H1 (cell line): ENCODE data around the gene SPIB. TPM values are rescaled to one million over a fixed set of nuclear protein-coding genes. Genes with fewer than 3 reads are reported as not detected.

ENCODE experiments used
- CTCF ChIA-PET: fragments of 300-600 bp; sonication (Branson Sonifier 250); formaldehyde crosslinking; loops from one replicate; lab custom pipeline; 2021; ENCODE audit not compliant: partially characterized antibody; lab: Charles Lee
- POLR2A ChIA-PET: fragments of 300-600 bp; sonication (Branson Sonifier 250); formaldehyde crosslinking; loops from one replicate; lab custom pipeline; 2021; ENCODE audit warnings: inconsistent platforms; ENCODE audit not compliant: partially characterized antibody; lab: Charles Lee
- DNase-seq, 2 experiments: peaks; one replicate each; pipeline versions ENCODE4 v3.0.0 to v3.0.0-alpha.2; 2010 to 2022; ENCODE audit warnings: low spot score in 2 of 2, low read depth in 1 of 2, mixed read lengths in 1 of 2
- FAIRE-seq: peaks from 2 replicates; lab custom pipeline; 2011; peaks lifted over from hg19 to GRCh38; lab: Jason Lieb, UNC
- H2AFZ ChIP-seq: 2 replicates; pipeline ENCODE4 v1.8.1; 2012; ENCODE audit warnings: low read length, inconsistent platforms
- H2AK5ac ChIP-seq: 2 replicates; pipeline ENCODE4 v1.6.1; 2013; ENCODE audit warnings: low read depth, low read length
- H2BK120ac ChIP-seq: replicated peaks from 2 replicates; pipeline ENCODE3; 2013; ENCODE audit warnings: low read depth, low read length, inconsistent platforms
- H2BK12ac ChIP-seq: 2 replicates; pipeline ENCODE4 v1.6.1; 2013; ENCODE audit warnings: low read depth, low read length
- H2BK15ac ChIP-seq: 2 replicates; pipeline ENCODE4 v1.6.1; 2013; ENCODE audit warnings: low read length
- H2BK20ac ChIP-seq: 2 replicates; pipeline ENCODE4 v1.6.1; 2013; ENCODE audit warnings: low read length
- H2BK5ac ChIP-seq: 2 replicates; pipeline ENCODE4 v1.6.1; 2013; ENCODE audit warnings: low read depth, low read length
- H3K14ac ChIP-seq: 2 replicates; pipeline ENCODE4 v1.6.1; 2013; ENCODE audit warnings: inconsistent platforms; ENCODE audit not compliant: insufficient read length
- H3K18ac ChIP-seq: 2 replicates; pipeline ENCODE4 v1.6.1; 2013; ENCODE audit warnings: low read length; ENCODE audit errors: extremely low read depth
- H3K23ac ChIP-seq: 2 replicates; pipeline ENCODE4 v1.6.1; 2013; ENCODE audit warnings: inconsistent platforms; ENCODE audit not compliant: insufficient read length
- H3K23me2 ChIP-seq: 2 replicates; pipeline ENCODE4 v1.6.1; 2013; ENCODE audit warnings: low read depth, low read length
- H3K27ac ChIP-seq: 2 replicates; pipeline ENCODE4 v1.6.1; 2011; ENCODE audit warnings: low read depth, low read length, inconsistent platforms
- H3K27me3 ChIP-seq, 4 experiments: replicated peaks in 1 of 4; 1 replicate in 1 of 4; 2 replicates in 3 of 4; pipeline versions ENCODE4 v1.6.1 to v1.8.1; 2011 to 2013; ENCODE audit warnings: low read length in 3 of 4, mild to moderate bottlenecking in 3 of 4, inconsistent platforms in 2 of 4, mixed read lengths in 2 of 4, moderate library complexity in 1 of 4; ENCODE audit not compliant: control insufficient read depth in 3 of 4, insufficient read depth in 3 of 4; ENCODE audit errors: extremely low read depth in 1 of 4
- H3K36me3 ChIP-seq, 4 experiments: 2 replicates each; pipeline versions ENCODE4 v1.6.1 to v1.8.1; 2011 to 2013; ENCODE audit warnings: mild to moderate bottlenecking in 4 of 4, low read length in 3 of 4, moderate library complexity in 2 of 4, control low read depth in 1 of 4, inconsistent platforms in 1 of 4; ENCODE audit not compliant: insufficient read depth in 4 of 4, control insufficient read depth in 2 of 4
- H3K4ac ChIP-seq: replicated peaks from 2 replicates; pipeline ENCODE3; 2013; ENCODE audit warnings: low read length, low read depth, mixed read lengths, inconsistent platforms; ENCODE audit not compliant: insufficient read length
- H3K4me1 ChIP-seq, 4 experiments: replicated peaks in 1 of 4; 1 replicate in 1 of 4; 2 replicates in 3 of 4; pipeline versions ENCODE4 v1.6.1 to v1.8.1; 2011 to 2013; ENCODE audit warnings: low read length in 3 of 4, inconsistent platforms in 2 of 4, mixed read lengths in 1 of 4; ENCODE audit not compliant: insufficient read depth in 4 of 4, control insufficient read depth in 3 of 4
- H3K4me2 ChIP-seq, 2 experiments: 2 replicates each; pipeline versions ENCODE4 v1.6.1 to v1.8.1; 2011 to 2013; ENCODE audit warnings: low read depth in 2 of 2, low read length in 2 of 2, control low read depth in 1 of 2, inconsistent platforms in 1 of 2, mild to moderate bottlenecking in 1 of 2; ENCODE audit not compliant: insufficient read depth in 1 of 2
- H3K4me3 ChIP-seq, 4 experiments: fragments of 200-600, 300-600 bp in 1 of 4; sonication (generic), shearing (Covaris generic), sonication (Bioruptor Twin) in 1 of 4; 2 replicates each; pipeline versions ENCODE4 v1.5.1 to v1.8.1; 2011 to 2016; ENCODE audit warnings: low read length in 4 of 4, low read depth in 3 of 4, control low read depth in 2 of 4, inconsistent platforms in 2 of 4, mild to moderate bottlenecking in 2 of 4, mixed read lengths in 1 of 4, moderate library complexity in 1 of 4; ENCODE audit not compliant: insufficient read depth in 2 of 4; ENCODE audit errors: extremely low read depth in 1 of 4
- H3K56ac ChIP-seq: replicated peaks from 2 replicates; pipeline ENCODE3; 2013; ENCODE audit warnings: low read depth, mild to moderate bottlenecking, mixed read lengths, low read length, inconsistent platforms; ENCODE audit not compliant: insufficient read length
- H3K79me1 ChIP-seq: 2 replicates; pipeline ENCODE4 v1.6.1; 2013; ENCODE audit warnings: low read depth, low read length, control low read depth
- H3K79me2 ChIP-seq, 2 experiments: 2 replicates each; pipeline versions ENCODE4 v1.6.1 to v1.8.1; 2012 to 2013; ENCODE audit warnings: low read length in 2 of 2, mild to moderate bottlenecking in 2 of 2, inconsistent platforms in 1 of 2; ENCODE audit not compliant: insufficient read depth in 2 of 2, control insufficient read depth in 1 of 2
- H3K9ac ChIP-seq, 4 experiments: replicated peaks in 1 of 4; 1 replicate in 1 of 4; 2 replicates in 3 of 4; pipeline versions ENCODE4 v1.6.1 to v1.8.1; 2011 to 2013; ENCODE audit warnings: low read depth in 3 of 4, low read length in 3 of 4, control low read depth in 2 of 4, mild to moderate bottlenecking in 2 of 4, moderate library complexity in 2 of 4, inconsistent platforms in 1 of 4; ENCODE audit errors: extremely low read depth in 1 of 4
- H3K9me3 ChIP-seq, 2 experiments: 2 replicates each; pipeline versions ENCODE4 v1.6.1 to v1.8.1; 2012 to 2013; ENCODE audit warnings: mild to moderate bottlenecking in 2 of 2, moderate library complexity in 2 of 2, control low read depth in 1 of 2, inconsistent platforms in 1 of 2, low read depth in 1 of 2, low read length in 1 of 2, mixed read lengths in 1 of 2; ENCODE audit not compliant: insufficient read depth in 2 of 2
- H4K20me1 ChIP-seq, 2 experiments: replicated peaks in 1 of 2; 2 replicates each; pipeline versions ENCODE3 to v1.8.1; 2011 to 2013; ENCODE audit warnings: inconsistent platforms in 2 of 2, low read length in 2 of 2, mild to moderate bottlenecking in 1 of 2; ENCODE audit not compliant: insufficient read depth in 2 of 2, control insufficient read depth in 1 of 2
- H4K5ac ChIP-seq: 2 replicates; pipeline ENCODE4 v1.6.1; 2013; ENCODE audit warnings: low read length, low read depth, mixed read lengths, inconsistent platforms; ENCODE audit not compliant: insufficient read length
- H4K8ac ChIP-seq: 2 replicates; pipeline ENCODE4 v1.8.0; 2013; ENCODE audit warnings: mild to moderate bottlenecking, moderate library complexity, low read length, inconsistent platforms; ENCODE audit not compliant: insufficient read depth; ENCODE audit errors: extremely low read depth
- H4K91ac ChIP-seq: replicated peaks from 2 replicates; pipeline ENCODE3; 2013; ENCODE audit warnings: low read length, mixed read lengths, inconsistent platforms; ENCODE audit not compliant: insufficient read length
- ASH2L ChIP-seq: fragments of 200-600, 300-600 bp; sonication (generic); IDR thresholded peaks from one replicate; pipeline ENCODE4 v1.7.1; 2017; ENCODE audit warnings: low read length
- CHD2 ChIP-seq: IDR thresholded peaks from 2 replicates; pipeline ENCODE4 v1.6.1; 2012; ENCODE audit warnings: low read length, improper control_type of control experiment
- GABPA ChIP-seq: IDR thresholded peaks from 2 replicates; pipeline ENCODE4 v1.6.1; 2011; ENCODE audit warnings: mild to moderate bottlenecking, low read length, moderate library complexity, borderline replicate concordance; ENCODE audit not compliant: insufficient read depth
- GTF2F1 ChIP-seq: IDR thresholded peaks from 2 replicates; pipeline ENCODE4 v1.6.1; 2012; ENCODE audit warnings: low read depth, low read length, improper control_type of control experiment, borderline replicate concordance
- KDM5A ChIP-seq: fragments of 200-600 bp; IDR thresholded peaks from 2 replicates; pipeline ENCODE4 v1.7.1; 2012; ENCODE audit warnings: mild to moderate bottlenecking, low read length, inconsistent platforms, mixed read lengths
- POLR2A ChIP-seq, 2 experiments: IDR thresholded peaks; 1 replicate in 1 of 2; 2 replicates in 1 of 2; pipeline ENCODE4 v1.6.1; 2011; ENCODE audit warnings: low read depth in 2 of 2, low read length in 2 of 2, mild to moderate bottlenecking in 2 of 2; ENCODE audit errors: control extremely low read depth in 1 of 2
- POLR2AphosphoS5 ChIP-seq: IDR thresholded peaks from 2 replicates; pipeline ENCODE4 v1.6.1; 2011; ENCODE audit warnings: low read depth, low read length
- RNF2 ChIP-seq: fragments of 200-900, 300-1000 bp; sonication (generic); IDR thresholded peaks from 2 replicates; pipeline ENCODE4 v1.7.1; 2016; ENCODE audit warnings: borderline replicate concordance, low read depth, mild to moderate bottlenecking, antibody characterized with exemption, low read length; ENCODE audit not compliant: poor library complexity, severe bottlenecking; ENCODE audit errors: missing control alignments
- SAP30 ChIP-seq: fragments of 300-600 bp; sonication (generic); IDR thresholded peaks from 2 replicates; pipeline ENCODE4 v1.7.1; 2012; ENCODE audit warnings: low read length, moderate library complexity, mild to moderate bottlenecking, inconsistent platforms; ENCODE audit not compliant: insufficient read depth, insufficient replicate concordance
- SIRT6 ChIP-seq: IDR thresholded peaks from one replicate; pipeline ENCODE4 v1.7.1; 2012; ENCODE audit warnings: low read length, inconsistent platforms
- SIX5 ChIP-seq: IDR thresholded peaks from 2 replicates; pipeline ENCODE4 v1.6.1; 2011; ENCODE audit warnings: mild to moderate bottlenecking, low read depth, low read length
- SP1 ChIP-seq: IDR thresholded peaks from 2 replicates; pipeline ENCODE4 v1.6.1; 2011; ENCODE audit warnings: low read depth, low read length
- WGBS, 2 experiments: shearing (Covaris generic) in 1 of 2; methylation state at CpG; one replicate each; pipeline versions ENCODE4 v1.1.6 to v1.1.7; 2013 to 2015; ENCODE audit warnings: low lambda C conversion rate in 2 of 2, mixed read lengths in 2 of 2, inconsistent platforms in 1 of 2, low coverage in 1 of 2, missing lambda C conversion rate in 1 of 2; ENCODE audit not compliant: insufficient replicate concordance in 2 of 2, insufficient coverage in 1 of 2, insufficient read length in 1 of 2; ENCODE audit errors: extremely low coverage in 1 of 2, missing lambda C conversion rate in 1 of 2; 5-methylcytosine and 5-hydroxymethylcytosine counted together
- polyA plus RNA-seq, 7 experiments: library from polyadenylated mRNA; depleted of rRNA in 3 of 7; stranded (reverse) in 5 of 7; unstranded in 2 of 7; fragments of >200 nt in 5 of 7; fragments of 200-250 nt in 2 of 7; gene quantifications; 1 replicate in 5 of 7; 2 replicates in 1 of 7; 4 replicates in 1 of 7; pipeline versions ENCODE4 v1.2.1 to v1.2.3, GENCODE V29; 2011 to 2013; ENCODE audit warnings: missing spikeins in 2 of 7, mixed read lengths in 2 of 7
- total RNA-seq: library from RNA; stranded (reverse); fragmentation: NEBNext Ultra II Directional; extraction: Animal tissue kit (Norgen Biotek cat#: 25700); gene quantifications from 2 replicates; pipeline ENCODE4 v1.2.1, GENCODE V29; 2021

The SPIB gene
- total and polyA plus RNA-seq, 2 of the 8 experiments (the other 6 are each of a cell fraction or from before 2014, with no cell fraction given), result 11.1 to 17.4 TPM

DNA sequence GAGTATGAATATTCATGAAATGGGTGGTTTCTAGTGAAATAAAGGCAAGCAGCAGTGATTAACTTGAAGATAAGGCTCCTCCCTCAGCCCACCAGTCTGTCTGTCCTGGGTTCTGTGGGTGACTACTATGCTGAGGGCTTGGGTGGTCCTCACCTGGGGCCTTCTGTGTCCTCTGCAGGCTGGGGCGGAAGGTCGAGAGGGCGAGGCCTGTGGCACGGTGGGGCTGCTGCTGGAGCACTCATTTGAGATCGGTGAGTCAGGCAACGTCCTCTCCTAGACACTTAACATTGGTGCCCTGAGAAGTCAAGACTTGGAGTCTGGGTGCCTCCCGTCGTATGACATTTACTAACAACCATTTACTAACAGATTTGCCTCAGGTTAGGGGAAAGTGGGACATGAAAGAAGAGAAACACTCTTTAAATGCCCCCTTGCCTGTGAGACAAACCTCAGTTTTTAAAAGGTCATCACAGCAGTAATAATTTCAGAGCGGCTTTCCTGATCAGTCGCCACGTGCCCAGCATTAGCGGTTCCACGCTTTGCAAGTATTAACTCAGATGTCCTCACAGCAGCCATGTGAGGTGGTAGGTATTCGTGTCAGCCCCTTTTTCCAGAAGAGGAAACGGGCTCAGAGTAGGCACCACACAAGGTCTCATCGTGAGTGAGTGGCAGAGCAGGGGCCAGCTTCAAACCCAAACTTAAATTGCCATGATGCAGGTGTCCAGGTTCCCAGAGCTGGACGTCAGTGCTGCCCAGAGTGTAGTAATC lies 59.2 kb downstream of the SPIB start:
- H3K36me3 ChIP-seq, result peaks cover 2 to 44% (median 10%) of the 10 kb centered on the region in 4 experiments; a peak in 6 of 8 replicates
- no peak overlapping the region for H3K56ac ChIP-seq
- H3K18ac ChIP-seq, result no peak overlapping the region
- DNase-seq, result no peak
- peaks cover 10% of the 10 kb centered on the region for H3K79me1 ChIP-seq
- ChIA-PET CTCF (interaction anchor here (0.9 to 2.6 kb wide), 22 partner anchors 10 to 301 kb away, joined by 3 to 18 read pairs (median 6); partner anchors contain the start of gene JOSD2), POLR2A (interaction anchor here (0.7 to 2.7 kb wide), 13 partner anchors 7 to 613 kb away, joined by 3 to 12 read pairs (median 5); partner anchors contain the start of gene NR1H2)
- H3K4ac ChIP-seq, result no peak overlapping the region
- H2BK5ac ChIP-seq, result no peak overlapping the region
- H3K4me3 ChIP-seq, result peak overlapping the region in 1 of 4 experiments; percentile 79; a peak in 2 of 8 replicates
- no peak overlapping the region for H4K8ac ChIP-seq
- no peak for FAIRE-seq
- H2AFZ ChIP-seq, result no peak overlapping the region
- H3K23ac ChIP-seq, result no peak overlapping the region
- H3K9ac ChIP-seq, result no peak overlapping the region
- H2BK20ac ChIP-seq, result no peak overlapping the region
- peaks cover 6 to 8% of the 10 kb centered on the region in 2 experiments for H4K20me1 ChIP-seq
- no peak overlapping the region for H2AK5ac ChIP-seq
- no peaks in the 10 kb centered on the region; a peak in 1 of 7 replicates for H3K27me3 ChIP-seq
- peak overlapping the region in 1 of 2 experiments; percentile 59; a peak in 2 of 4 replicates for H3K4me2 ChIP-seq
- peaks cover 2% of the 10 kb centered on the region; the same call in 1 of the 2 replicates for H3K23me2 ChIP-seq
- H3K4me1 ChIP-seq, result no peaks in the 10 kb centered on the region
- H4K91ac ChIP-seq, result no peak overlapping the region
- H3K14ac ChIP-seq, result no peak overlapping the region
- H2BK120ac ChIP-seq, result no peak overlapping the region
- no peak overlapping the region for H2BK12ac ChIP-seq
- H4K5ac ChIP-seq, result no peak overlapping the region
- H3K79me2 ChIP-seq, result peaks cover 4 to 16% of the 10 kb centered on the region in 2 experiments; a peak in 3 of 4 replicates
- H3K27ac ChIP-seq, result no peak overlapping the region
- 96% methylated on average over 17 of the region's 17 CpGs; no CpG with 5 or more reads in 1 of the 2 experiments for WGBS, 2 experiments
- peaks cover 3 to 6% of the 10 kb centered on the region in 2 experiments; a peak in 3 of 4 replicates for H3K9me3 ChIP-seq
- no peak overlapping the region for H2BK15ac ChIP-seq
- TF ChIP-seq GABPA, result no peak
- TF ChIP-seq KDM5A, result no peak
- no peak for TF ChIP-seq ASH2L
- TF ChIP-seq GTF2F1, result no peak
- no peak for TF ChIP-seq SAP30
- TF ChIP-seq SIRT6, result no peak
- no peak for TF ChIP-seq CHD2
- TF ChIP-seq POLR2A (IDR thresholded peaks at IDR 0.05; ENCODE audit: control extremely low read depth in 1 of 2, low read depth in 2 of 2, low read length in 2 of 2), result no peak
- TF ChIP-seq RNF2, result no peak
- no peak for TF ChIP-seq SP1
- TF ChIP-seq SIX5, result no peak
- TF ChIP-seq POLR2AphosphoS5, result no peak
